Measurements from ENCODE around the gene IPCEF1.
A peak's percentile ranks its signal among the peaks of the same experiment; 100 is the strongest.

The IPCEF1 gene

DNA sequence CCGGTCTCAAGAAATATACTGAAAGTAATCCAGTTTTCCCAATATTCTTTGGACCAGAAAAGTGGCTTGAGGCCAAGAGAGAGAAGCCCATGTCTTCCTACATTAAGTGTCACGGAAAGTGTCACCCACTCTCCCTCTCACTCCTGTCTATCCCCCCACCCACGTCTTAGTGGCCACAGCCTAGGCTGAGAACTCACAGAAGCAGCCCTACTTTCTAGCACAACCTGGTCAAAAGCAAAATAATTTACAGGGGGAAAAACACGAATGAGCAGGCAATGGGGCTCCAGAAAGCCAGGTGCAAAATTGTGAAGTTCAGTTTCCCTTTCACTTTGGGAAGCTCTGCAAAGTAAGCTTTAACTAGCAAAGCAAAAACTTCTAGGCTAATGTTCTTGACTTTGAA, 199.5 kb downstream of the IPCEF1 start:
- DNase-seq: peak in 1 of 2 experiments; percentile 18

DNA sequence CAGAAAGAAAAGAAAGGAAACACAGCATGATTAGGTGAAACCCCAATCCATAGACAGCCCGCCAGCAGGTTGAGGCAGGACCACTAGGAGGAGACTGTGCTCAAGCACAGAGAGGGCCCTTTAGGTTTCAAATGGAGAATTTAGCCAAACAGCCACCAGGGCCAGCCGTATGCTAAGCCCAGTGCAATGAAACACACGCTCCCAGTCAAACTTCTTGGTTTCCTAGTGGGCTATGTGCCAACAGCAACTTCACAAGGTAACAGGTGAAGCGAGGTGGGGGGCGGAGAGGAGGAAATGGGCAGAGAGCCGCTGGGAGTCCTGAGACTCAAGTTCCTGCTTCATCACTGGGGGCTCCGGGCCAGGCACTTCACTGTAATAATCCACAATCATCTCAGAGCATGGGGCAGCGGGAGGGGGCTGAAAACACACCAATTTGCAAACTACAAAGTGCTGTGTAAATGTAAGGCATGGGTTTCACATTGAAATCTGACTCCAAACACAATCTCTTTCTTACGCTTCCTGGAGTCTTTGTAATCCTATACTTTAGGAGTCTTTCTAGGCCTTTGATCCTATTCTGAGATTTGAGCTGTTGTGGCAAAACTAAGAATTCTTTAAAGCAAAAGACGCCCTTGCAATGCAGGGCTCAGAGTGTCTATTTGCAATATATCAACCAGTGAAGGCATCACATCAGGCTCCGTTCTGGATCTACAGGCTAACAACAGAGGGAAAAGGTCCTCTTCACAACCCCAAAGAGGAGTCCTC, 200.3 kb downstream of the IPCEF1 start:
- peak; percentile 62 to 66 for DNase-seq

DNA sequence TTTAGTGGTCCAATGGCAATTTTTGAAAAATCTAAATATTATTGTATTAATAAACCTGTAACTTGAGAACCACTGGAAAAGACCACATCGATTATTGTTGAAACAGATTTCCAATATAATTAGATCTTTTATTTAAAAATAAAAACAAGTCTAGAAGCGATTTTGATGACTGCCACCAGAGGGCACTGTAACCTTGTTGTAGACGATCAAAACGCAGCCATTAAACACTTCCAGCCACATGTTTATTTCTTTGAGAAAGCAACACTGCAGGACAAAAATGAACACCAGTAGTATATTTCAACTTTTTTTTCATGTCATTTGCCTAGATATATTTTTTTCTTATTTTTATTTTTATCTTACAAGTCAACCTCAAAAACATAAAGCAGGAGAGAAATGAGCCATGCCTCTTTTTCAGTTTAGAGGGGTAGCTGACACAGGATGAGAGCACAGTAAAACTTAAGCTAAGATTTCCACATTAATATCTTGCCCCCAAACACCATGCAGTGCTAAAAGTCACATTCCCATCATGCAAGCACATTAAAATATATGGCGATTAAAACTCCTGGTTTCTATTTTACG, 202.1 kb downstream of the IPCEF1 start:
- peak; percentile 61 to 64 for DNase-seq

DNA sequence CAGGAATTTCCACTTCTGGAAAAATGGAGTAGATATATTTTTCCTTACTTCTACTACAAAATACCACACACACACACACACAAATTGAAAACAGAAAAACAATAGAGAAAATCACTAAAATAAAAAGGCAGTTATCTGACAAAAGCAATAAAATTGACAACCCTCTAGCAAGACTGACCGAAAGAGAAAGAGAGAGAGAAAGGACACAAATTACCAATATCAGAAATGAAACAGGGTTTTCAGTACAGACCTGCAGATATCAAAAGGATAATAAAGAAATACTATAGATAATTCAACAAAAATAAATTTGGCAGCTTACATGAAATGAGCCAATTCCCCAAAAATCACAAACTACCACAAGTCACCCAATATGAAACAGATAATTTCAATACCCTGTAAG, 212.8 kb downstream of the IPCEF1 start:
- DNase-seq: no peak

DNA sequence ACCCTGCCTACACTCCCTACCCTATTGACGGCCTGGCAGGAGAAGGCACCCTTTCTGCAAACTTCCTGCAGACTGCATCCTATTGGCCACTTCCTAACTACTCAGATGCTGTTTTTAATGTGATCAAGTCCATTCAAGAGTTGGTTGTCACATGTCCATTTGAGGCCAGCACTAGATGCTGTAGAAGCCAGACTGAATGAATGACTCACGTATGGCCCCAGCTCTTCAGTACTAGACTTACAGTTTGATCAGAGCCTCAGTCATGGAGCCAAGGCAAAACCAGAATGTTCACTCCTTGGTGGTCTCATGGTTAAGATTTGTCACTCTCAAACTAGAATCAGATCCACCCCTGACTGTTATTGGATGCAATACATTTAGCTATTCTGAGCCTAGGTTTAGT, 215.9 kb downstream of the IPCEF1 start:
- DNase-seq: no peak

DNA sequence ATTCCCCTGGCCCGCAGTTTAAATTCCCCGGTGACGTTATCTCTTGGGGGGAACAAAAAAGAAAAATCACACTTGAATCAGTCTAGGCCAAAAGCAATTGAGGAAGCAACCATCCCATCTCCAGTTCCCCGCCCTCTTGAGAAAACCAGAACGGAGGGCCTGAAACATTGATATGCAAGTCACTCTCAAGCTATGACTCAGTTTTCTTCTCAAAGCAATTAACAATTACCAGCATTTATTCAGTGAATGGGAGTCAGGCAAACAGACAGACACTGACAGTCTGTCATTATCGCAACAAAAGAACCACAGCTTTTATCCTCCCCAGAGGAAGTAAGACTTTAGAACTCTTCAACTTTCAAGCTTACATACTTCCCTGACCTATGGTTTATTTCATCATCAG, 216.7 kb downstream of the IPCEF1 start:
- DNase-seq: no peak

DNA sequence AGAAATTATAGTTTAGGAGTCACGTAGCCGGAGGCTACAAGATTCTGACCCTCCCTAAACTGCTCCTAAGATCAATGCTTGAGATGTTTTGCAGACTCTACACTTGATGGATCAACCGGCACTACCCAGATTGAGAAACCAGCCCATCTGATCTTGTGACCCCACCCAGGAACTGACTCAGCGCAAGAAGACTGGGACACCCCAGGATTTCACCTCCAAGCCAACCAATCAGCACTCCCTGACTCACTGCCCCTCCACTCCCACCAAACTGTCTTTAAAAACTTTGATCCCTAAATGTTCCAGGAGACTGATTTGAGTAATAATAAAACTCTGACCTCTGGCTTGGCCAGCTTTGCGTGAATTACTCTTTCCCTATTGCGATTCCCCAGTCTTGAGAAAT, 217.8 kb downstream of the IPCEF1 start:
- DNase-seq: no peak

DNA sequence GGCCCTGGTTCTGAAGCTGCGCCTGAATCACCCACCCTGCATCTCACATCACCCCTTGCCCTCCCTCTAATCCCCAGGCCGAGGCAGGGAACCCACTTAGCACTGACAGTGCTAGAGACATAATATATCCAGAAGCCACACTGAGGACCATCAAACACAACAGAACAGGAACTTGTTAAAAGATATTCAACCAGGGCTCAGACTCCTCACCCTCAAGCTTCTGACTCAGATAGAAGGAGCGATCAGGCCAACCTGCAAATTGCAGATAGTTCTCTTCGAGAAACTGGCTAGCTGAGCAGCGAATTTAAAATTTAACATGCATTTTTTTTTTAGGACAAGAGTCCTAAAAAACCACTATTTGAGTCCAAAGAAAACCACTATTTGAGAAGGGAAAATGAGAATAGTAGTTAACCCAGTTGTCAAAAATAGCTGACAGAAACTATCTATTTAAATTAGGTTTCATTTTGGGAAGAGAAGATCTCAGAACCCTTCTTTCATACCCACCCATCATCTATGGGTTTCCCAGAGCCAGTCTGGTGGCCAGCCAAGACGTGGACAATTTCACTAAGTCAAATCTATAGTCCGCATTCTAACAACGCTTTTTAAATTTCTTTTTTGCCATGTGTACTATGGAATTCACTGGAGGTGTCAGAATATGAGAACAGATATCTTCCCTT, 222.0 kb downstream of the IPCEF1 start:
- no peak for DNase-seq

DNA sequence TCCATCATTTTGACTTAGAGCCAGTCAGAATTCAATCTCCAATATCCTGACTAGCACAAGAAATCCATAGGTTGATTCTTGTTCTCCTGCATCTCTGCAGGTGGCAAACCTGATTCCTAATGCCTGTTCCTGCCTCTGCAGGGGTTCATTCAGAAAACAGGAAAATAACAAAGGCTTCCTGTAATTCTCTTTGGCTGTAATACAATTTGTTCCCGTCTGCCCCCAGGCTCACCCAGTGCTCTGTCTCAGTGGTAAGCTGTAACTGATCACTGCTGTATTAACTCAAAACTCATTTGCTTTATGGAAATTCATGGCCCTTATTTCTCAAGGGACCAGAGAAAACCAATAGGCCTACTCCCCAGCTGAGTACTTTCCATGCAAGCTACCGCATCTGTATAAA, 228.9 kb downstream of the IPCEF1 start:
- no peak for DNase-seq

DNA sequence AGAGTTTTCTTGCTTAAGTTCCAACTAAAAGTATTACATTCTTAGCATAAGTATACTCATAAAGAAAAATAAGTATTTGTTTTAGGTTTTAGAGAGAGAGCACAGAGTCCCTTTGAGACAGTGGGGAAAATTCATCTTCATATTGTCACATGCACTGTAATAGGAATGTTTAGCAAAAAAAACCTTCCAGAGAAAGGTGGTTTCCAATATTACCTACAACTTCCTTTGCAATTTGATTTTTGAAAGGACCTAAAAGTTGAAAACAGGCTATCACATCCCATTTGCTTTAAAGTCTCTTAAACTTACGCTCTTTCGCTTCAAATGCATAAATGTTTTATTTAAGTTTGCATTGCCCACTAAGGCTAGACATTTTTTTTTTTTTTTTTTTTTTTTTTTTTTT, 231.2 kb downstream of the IPCEF1 start:
- no peak for DNase-seq

DNA sequence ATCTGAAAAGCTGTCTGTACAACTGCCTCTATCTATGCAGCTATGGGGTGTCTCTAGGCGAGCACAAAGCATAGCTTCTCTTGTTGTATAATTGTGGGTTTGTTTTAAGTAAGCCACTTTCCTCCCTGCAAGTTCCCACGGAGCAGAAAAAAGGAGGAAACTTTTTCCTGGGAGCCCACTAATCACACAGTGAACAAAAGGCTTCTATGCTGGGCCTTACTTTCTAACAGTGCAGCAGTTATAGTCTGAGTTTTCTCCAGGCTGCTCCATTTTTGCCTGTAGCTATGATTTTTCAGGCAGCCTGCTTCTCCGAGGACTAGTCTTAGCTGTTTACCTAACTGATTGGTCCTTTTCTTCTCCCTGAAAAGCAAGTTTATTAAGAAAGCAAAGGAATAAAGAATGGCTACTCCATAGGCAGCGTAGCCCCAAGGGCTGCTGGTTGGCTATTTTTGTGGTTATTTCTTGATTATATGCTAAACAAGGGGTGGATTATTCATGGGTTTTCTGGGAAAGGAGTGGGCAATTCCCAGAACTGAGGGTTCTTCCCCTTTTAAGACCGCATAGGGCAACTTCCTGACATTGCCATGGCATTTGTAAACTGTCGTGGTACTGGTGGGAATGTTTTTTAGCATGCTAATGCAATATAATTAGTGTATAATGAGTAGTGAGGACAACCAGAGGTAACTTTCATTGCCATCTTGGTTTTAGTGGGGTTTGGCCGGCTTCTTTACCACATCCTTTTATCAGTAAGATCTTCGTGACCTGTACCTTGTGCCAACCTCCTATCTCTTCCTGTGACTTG, 233.2 kb downstream of the IPCEF1 start:
- no peak for DNase-seq

DNA sequence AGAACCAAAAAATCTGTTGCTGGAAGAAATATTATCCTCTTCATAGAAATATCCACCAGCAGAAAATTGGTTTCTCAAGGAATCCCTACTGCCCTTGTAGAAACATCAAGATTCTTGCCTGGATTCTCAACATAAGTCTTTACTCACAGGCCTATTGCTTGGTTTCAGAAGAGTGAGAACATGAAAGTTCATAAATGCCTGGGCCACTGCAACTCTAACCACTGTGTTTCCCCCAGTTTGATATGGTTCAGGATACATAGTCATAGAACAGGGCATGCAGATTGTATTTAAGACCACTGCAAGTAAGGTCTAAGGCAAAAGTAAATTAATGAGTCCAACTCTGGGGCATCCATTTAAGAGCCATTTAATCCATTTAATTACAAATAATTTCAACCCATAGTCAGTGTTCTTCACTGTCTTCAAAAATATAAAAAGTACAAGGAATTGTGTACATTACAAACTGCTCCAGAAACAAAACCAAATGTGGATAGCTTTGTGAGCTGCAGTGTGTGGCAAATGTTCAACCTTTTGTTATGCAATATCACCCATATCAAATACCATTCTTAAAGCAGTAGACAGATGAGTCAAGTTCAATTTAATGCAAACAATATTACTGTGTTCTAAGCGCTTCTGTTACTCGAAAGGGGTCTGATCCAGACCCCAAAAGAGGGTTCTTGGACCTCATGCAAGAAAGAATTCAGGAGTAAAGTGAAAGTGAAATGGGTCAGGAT, 234.2 kb downstream of the IPCEF1 start:
- DNase-seq: no peak

DNA sequence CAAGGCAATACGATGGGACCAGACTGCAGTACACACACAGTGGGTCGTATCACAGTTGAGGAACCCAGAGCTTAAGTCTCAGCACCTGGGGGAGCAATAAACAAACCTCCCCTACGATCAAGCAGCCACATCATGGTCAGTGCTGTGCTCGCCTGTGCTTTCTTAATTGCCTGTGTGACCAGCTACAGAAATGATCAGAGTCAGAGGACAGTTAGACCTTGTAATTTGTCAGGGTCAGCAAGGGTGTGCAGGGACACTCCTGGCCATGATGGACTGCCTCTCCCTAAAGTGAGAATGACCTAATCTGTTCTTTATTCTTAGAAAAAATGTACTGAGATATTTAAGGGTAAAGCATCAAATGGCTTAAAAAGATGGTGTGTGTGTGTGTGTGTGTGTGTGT, 239.1 kb downstream of the IPCEF1 start:
- no peak for DNase-seq

DNA sequence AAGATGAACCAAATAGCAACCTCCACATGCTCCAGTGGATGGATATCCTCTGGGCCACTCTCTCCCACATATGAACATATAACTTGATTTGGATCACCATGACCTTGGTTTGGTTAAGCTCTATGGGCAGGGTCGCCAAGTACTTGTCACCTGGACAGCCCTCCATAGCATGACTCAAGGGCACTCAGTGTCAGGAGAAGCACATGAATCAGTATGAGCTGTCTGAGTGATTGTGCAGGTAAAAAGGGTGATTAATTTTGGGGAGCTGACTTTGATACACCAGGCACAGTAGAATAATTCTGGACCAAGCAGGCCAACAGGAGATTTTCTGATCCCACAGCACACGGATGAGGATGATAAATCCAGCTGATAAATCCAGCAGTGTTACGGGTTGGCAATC, 243.2 kb downstream of the IPCEF1 start:
- no peak for DNase-seq

DNA sequence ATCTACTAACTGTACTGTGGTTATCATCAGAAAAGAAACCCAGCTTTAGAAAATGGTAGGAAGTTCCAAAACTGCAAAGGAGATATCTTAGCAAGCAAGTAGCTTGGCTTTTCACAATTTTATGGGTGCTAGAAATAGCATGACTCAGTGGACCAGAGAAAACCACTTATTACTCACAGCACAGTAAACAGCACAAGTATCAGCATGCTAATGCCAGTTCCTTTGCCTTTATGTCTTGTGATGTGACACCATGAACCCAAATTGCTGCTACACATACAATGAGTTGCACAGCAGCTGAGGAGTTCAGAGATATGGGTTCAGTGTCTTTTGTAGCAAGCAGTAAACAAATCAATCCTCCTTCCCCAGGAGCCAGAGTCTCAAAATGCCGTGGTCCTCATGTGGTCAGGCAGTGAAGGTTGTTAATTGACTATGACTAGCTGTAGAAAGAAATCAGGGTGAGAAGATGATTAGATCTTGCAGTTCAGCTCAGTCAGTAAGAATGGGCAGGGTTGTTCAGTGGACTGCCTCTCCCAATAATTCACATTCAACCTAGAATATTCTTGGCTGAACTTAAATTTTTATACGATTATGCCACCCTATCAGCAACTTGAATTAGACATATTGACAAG, 244.3 kb downstream of the IPCEF1 start:
- no peak for DNase-seq

DNA sequence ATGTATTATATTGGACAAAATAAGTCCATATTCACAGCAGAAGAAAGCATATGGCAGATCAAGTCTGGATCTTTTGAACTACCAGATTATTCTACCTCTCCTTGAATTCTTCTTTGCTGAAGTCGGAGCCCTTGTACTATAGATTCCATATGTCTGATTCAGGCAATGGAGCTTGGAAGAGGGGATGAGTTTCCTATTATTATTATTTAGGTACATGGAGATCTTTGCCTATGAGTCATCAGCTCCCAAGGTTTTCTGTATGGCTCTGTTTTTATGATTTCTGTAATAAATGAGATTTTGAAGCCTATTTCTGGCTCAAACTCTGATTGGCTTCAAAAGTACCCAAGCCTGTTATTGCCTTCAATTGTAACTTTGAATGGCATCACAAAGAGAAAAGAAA, 245.6 kb downstream of the IPCEF1 start:
- no peak for DNase-seq

DNA sequence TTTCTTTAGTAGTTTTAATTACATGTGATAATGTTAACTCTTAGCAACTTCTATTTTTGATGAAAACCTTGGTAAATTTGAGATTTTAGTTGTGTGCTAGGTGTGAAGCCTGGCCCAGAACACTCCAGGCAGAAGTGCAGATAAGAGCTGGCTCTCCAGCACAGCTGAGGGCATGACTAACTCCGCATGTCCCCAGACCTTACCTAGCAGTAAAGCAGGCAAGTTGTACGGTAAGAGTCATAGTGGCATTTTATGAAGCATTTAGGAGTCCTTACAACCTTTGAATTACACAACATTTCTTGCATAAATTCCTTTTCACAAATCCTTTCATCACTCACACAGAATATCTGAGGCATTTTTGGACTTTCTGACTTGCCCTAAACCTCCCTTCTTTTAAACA, 250.4 kb downstream of the IPCEF1 start:
- DNase-seq: no peak

Measured in activated CD4-positive, alpha-beta T cell treated with anti-CD3 and anti-CD28 coated beads, Interleukin-2, amount 50 U/mL, for 4 hours (primary cell).